NCI-H187 (cell line): ENCODE data around the gene MAGEB10.
"Not testable (repeated sequence)": the region's sequence is repeated elsewhere in the genome, so short reads cannot be mapped to it uniquely, and the experiment has no call there.

Source experiments
- DNase-seq, 2 experiments: peaks; one replicate each; lab custom pipeline; 2025; lab: John Stamatoyannopoulos, UW

The MAGEB10 gene

GRCh38 chrX:27807690-27808089 lies at the start of gene MAGEB10:
MAGEB10 (plus strand) TSS chrX:27807990; CDS start chrX:27821307, 13,317 bp downstream.
- DNase-seq: no peak

GRCh38 chrX:27765718-27766117 lies 42.1 kb upstream of the MAGEB10 start:
- DNase-seq: no peak

GRCh38 chrX:27767387-27767786 lies 40.4 kb upstream of the MAGEB10 start:
- no peak for DNase-seq

- DNase-seq: no peak
Measured at GRCh38 chrX:27775984-27776383, 31.8 kb upstream of the MAGEB10 start.

GRCh38 chrX:27796640-27797257 lies 11.0 kb upstream of the MAGEB10 start:
- no peak for DNase-seq

- DNase-seq: no peak
Measured at GRCh38 chrX:27797575-27797974, 10.2 kb upstream of the MAGEB10 start.

GRCh38 chrX:27808226-27808625 lies 436 bp downstream of the MAGEB10 start:
- no peak for DNase-seq

- not testable (repeated sequence) for DNase-seq
Measured at GRCh38 chrX:27808991-27809859, 1.4 kb downstream of the MAGEB10 start.

- no peak for DNase-seq
Measured at GRCh38 chrX:27815209-27815608, 7.4 kb downstream of the MAGEB10 start.

- DNase-seq: no peak
Measured at GRCh38 chrX:27823812-27824211, 16.0 kb downstream of the MAGEB10 start.

- no peak for DNase-seq
Measured at GRCh38 chrX:27838185-27838584, 30.4 kb downstream of the MAGEB10 start.

GRCh38 chrX:27840881-27841280 lies 33.1 kb downstream of the MAGEB10 start:
- no peak for DNase-seq

GRCh38 chrX:27842859-27843258 lies 35.1 kb downstream of the MAGEB10 start:
- DNase-seq: no peak

GRCh38 chrX:27860337-27860736 lies 52.5 kb downstream of the MAGEB10 start:
- no peak for DNase-seq

GRCh38 chrX:27863809-27864208 lies 56.0 kb downstream of the MAGEB10 start:
- no peak for DNase-seq
